ENCODE data around the gene GLS2.
"Not testable (repeated sequence)": the region's sequence is repeated elsewhere in the genome, so short reads cannot be mapped to it uniquely, and the experiment has no call there.

The GLS2 gene

GRCh38 chr12:56448860-56449621 is 38.9 kb downstream of the GLS2 start, which contains the start of gene TIMELESS:
Gene TIMELESS (minus strand): TSS chr12:56449426. CDS start chr12:56434170, 15,256 bp downstream.
- Histone ChIP-seq H3K27ac (peak within 1 kb of the TSS; percentile 73), H3K79me2 (no peaks in the 10 kb centered on the region), H3K4me1 (peaks cover 3% of the 10 kb centered on the region), H3K4me2 (ENCODE audit: low read length) (peak within 1 kb of the TSS; percentile 89), H3K27me3 (ENCODE audit: control insufficient read depth, insufficient read depth, low read length) (no peaks in the 10 kb centered on the region), H3K36me3 (ENCODE audit: control insufficient read depth, insufficient read depth, low read length) (no peaks in the 10 kb centered on the region), H3K9ac (peak within 1 kb of the TSS; percentile 12), H3K4me3 (ENCODE audit: low read depth, low read length) (peak within 1 kb of the TSS; percentile 90), H3K9me3 (ENCODE audit: control insufficient read depth, low read length) (no peaks in the 10 kb centered on the region), H2AFZ (peak within 1 kb of the TSS; percentile 92)
- TF ChIP-seq, protein P1, sequence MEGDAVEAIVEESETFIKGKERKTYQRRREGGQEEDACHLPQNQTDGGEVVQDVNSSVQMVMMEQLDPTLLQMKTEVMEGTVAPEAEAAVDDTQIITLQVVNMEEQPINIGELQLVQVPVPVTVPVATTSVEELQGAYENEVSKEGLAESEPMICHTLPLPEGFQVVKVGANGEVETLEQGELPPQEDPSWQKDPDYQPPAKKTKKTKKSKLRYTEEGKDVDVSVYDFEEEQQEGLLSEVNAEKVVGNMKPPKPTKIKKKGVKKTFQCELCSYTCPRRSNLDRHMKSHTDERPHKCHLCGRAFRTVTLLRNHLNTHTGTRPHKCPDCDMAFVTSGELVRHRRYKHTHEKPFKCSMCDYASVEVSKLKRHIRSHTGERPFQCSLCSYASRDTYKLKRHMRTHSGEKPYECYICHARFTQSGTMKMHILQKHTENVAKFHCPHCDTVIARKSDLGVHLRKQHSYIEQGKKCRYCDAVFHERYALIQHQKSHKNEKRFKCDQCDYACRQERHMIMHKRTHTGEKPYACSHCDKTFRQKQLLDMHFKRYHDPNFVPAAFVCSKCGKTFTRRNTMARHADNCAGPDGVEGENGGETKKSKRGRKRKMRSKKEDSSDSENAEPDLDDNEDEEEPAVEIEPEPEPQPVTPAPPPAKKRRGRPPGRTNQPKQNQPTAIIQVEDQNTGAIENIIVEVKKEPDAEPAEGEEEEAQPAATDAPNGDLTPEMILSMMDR (IDR thresholded peaks at IDR 0.05): no peak

DNA sequence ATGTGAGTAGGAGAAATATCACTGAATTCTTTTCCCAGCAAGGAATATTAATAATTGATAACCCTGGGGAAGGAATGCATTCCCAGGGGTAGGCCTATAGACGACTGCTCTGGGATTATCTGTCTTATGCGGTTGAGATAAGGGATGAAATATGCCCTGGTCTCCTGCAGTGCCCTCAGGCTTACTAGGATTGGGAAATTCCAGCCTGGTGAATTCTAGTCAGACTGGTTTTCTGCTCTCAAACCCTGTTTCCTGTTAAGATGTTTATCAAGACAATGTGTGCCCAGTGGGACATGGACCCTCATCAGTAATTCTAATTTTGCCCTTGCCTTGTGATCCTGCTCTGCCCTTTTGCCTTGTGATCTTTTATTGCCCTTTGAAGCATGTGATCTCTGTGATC is 44.8 kb downstream of the GLS2 start:
- not testable (repeated sequence) for H3K4me3 ChIP-seq (ENCODE audit: low read depth, low read length); H2AFZ ChIP-seq; H3K9me3 ChIP-seq (ENCODE audit: control insufficient read depth, low read length); H3K9ac ChIP-seq; H3K4me2 ChIP-seq (ENCODE audit: low read length); H3K4me1 ChIP-seq; H3K27me3 ChIP-seq (ENCODE audit: control insufficient read depth, insufficient read depth, low read length); H3K79me2 ChIP-seq; H3K36me3 ChIP-seq (ENCODE audit: control insufficient read depth, insufficient read depth, low read length); H3K27ac ChIP-seq

- H3K36me3 ChIP-seq (ENCODE audit: control insufficient read depth, insufficient read depth, low read length): no peaks in the 10 kb centered on the region
- H3K4me1 ChIP-seq: peaks cover 7% of the 10 kb centered on the region
Observed at GRCh38 chr12:56437430-56438176, 50.4 kb downstream of the GLS2 start.

GRCh38 chr12:56434828-56435227 is 53.1 kb downstream of the GLS2 start:
- no peaks in the 10 kb centered on the region for H3K27me3 ChIP-seq (ENCODE audit: control insufficient read depth, insufficient read depth, low read length)

More at GRCh38 chr12:56437430-56438176, 50.4 kb downstream of the GLS2 start:
- no peak overlapping the region for H3K4me3 ChIP-seq (ENCODE audit: low read depth, low read length)
- no peak overlapping the region for H3K27ac ChIP-seq
- peak overlapping the region; percentile 56 for H2AFZ ChIP-seq
- H3K9me3 ChIP-seq (ENCODE audit: control insufficient read depth, low read length): no peaks in the 10 kb centered on the region
- H3K9ac ChIP-seq: no peak overlapping the region
- no peaks in the 10 kb centered on the region for H3K27me3 ChIP-seq (ENCODE audit: control insufficient read depth, insufficient read depth, low read length)
- TF ChIP-seq, protein P1 (IDR thresholded peaks at IDR 0.05): no peak
- no peaks in the 10 kb centered on the region for H3K79me2 ChIP-seq
- no peak overlapping the region for H3K4me2 ChIP-seq (ENCODE audit: low read length)

DNA sequence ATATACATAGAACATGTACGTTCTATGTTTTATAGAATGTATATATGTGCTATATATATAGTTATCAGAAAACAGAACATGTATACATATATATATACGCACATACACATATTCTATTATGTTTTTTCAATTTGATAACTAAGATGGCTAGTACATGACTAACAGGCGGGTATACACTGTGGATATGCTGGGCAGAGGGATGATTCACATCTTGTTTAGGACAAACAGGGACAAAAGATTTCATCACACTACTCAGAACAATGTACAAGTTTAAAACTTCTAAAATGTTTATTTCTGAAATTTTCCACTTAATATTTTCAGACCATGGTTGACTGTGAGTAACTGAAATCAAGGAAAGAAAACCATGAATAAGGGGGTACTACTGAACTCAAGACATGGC is 56.1 kb downstream of the GLS2 start:
- Histone ChIP-seq H3K9me3 (ENCODE audit: control insufficient read depth, low read length) (no peaks in the 10 kb centered on the region), H3K4me1 (no peaks in the 10 kb centered on the region), H3K4me2 (ENCODE audit: low read length) (no peak overlapping the region), H2AFZ (no peak overlapping the region), H3K79me2 (no peaks in the 10 kb centered on the region), H3K27ac (no peak overlapping the region), H3K36me3 (ENCODE audit: control insufficient read depth, insufficient read depth, low read length) (no peaks in the 10 kb centered on the region), H3K4me3 (ENCODE audit: low read depth, low read length) (no peak overlapping the region), H3K9ac (no peak overlapping the region), H3K27me3 (ENCODE audit: control insufficient read depth, insufficient read depth, low read length) (no peaks in the 10 kb centered on the region)
- TF ChIP-seq, protein P1 (IDR thresholded peaks at IDR 0.05): no peak

More at GRCh38 chr12:56434828-56435227, 53.1 kb downstream of the GLS2 start:
- no peaks in the 10 kb centered on the region for H3K36me3 ChIP-seq (ENCODE audit: control insufficient read depth, insufficient read depth, low read length)
- no peaks in the 10 kb centered on the region for H3K79me2 ChIP-seq
- H3K9me3 ChIP-seq (ENCODE audit: control insufficient read depth, low read length): no peaks in the 10 kb centered on the region
- H3K4me2 ChIP-seq (ENCODE audit: low read length): no peak overlapping the region
- no peak overlapping the region for H3K9ac ChIP-seq
- TF ChIP-seq, protein P1 (IDR thresholded peaks at IDR 0.05): no peak
- no peak overlapping the region for H3K4me3 ChIP-seq (ENCODE audit: low read depth, low read length)
- peaks cover 7% of the 10 kb centered on the region for H3K4me1 ChIP-seq
- no peak overlapping the region for H2AFZ ChIP-seq
- H3K27ac ChIP-seq: no peak overlapping the region

Measured in parathyroid adenoma (tissue), 2 donors.